CD14-positive monocyte (primary cell): ENCODE results near the gene FHIT. TPM values are rescaled to one million over a fixed set of nuclear protein-coding genes. Genes with fewer than 3 reads are reported as not detected.

Experiments used
- DNase-seq, 3 donors: peaks; one replicate each; pipeline ENCODE4 v3.0.0-alpha.2; 2011 to 2022
- H2AFZ ChIP-seq: 2 replicates; pipeline ENCODE4 v1.6.0; 2012; ENCODE audit warnings: mild to moderate bottlenecking, low read depth, low read length, inconsistent platforms; ENCODE audit not compliant: insufficient read depth, poor library complexity, severe bottlenecking
- H3K27ac ChIP-seq, 2 donors: 1 replicate in 1 of 2; 2 replicates in 1 of 2; pipeline ENCODE4 v1.5.1; 2012 to 2013; ENCODE audit warnings: low read length in 2 of 2, control low read depth in 1 of 2, inconsistent platforms in 1 of 2, low read depth in 1 of 2, mild to moderate bottlenecking in 1 of 2
- H3K27me3 ChIP-seq, 2 donors: one replicate each; pipeline versions ENCODE4 v1.6.0 to v1.6.1; 2011 to 2013; ENCODE audit warnings: low read length in 2 of 2; ENCODE audit not compliant: control insufficient read depth in 2 of 2, insufficient read depth in 2 of 2
- H3K36me3 ChIP-seq, 2 donors: replicated peaks in 1 of 2; 1 replicate in 1 of 2; 2 replicates in 1 of 2; pipeline versions ENCODE4 v1.5.1 to v1.6.1; 2012 to 2013; ENCODE audit warnings: low read length in 2 of 2, control low read depth in 1 of 2, inconsistent platforms in 1 of 2, mild to moderate bottlenecking in 1 of 2; ENCODE audit not compliant: insufficient read depth in 2 of 2, control insufficient read depth in 1 of 2
- H3K4me1 ChIP-seq, 2 donors: 1 replicate in 1 of 2; 2 replicates in 1 of 2; pipeline versions ENCODE4 v1.5.1 to v1.6.1; 2012 to 2013; ENCODE audit warnings: low read length in 2 of 2, control low read depth in 1 of 2, inconsistent platforms in 1 of 2, mild to moderate bottlenecking in 1 of 2, moderate library complexity in 1 of 2; ENCODE audit not compliant: insufficient read depth in 2 of 2, control insufficient read depth in 1 of 2
- H3K4me2 ChIP-seq: replicated peaks from 2 replicates; pipeline ENCODE3; 2012; ENCODE audit warnings: low read length, moderate library complexity, mild to moderate bottlenecking; ENCODE audit not compliant: poor library complexity, severe bottlenecking; ENCODE audit errors: extremely low read depth
- H3K4me3 ChIP-seq, 3 experiments: fragments of 200-600 bp in 1 of 3; sonication (generic) in 1 of 3; replicated peaks in 1 of 3; 1 replicate in 2 of 3; 2 replicates in 1 of 3; pipeline ENCODE4 v1.5.1; 2011 to 2013; ENCODE audit warnings: low read length in 3 of 3, mild to moderate bottlenecking in 3 of 3, control low read depth in 2 of 3, low read depth in 2 of 3, inconsistent platforms in 1 of 3, moderate library complexity in 1 of 3
- H3K79me2 ChIP-seq: 2 replicates; pipeline ENCODE4 v1.6.0; 2012; ENCODE audit warnings: mild to moderate bottlenecking, control low read depth, inconsistent platforms, low read length, moderate library complexity; ENCODE audit not compliant: insufficient read depth
- H3K9ac ChIP-seq: 2 replicates; pipeline ENCODE4 v1.6.0; 2017; ENCODE audit warnings: low read length, mild to moderate bottlenecking; ENCODE audit not compliant: insufficient read depth, poor library complexity, severe bottlenecking
- H3K9me3 ChIP-seq, 2 donors: replicated peaks in 1 of 2; 1 replicate in 1 of 2; 2 replicates in 1 of 2; pipeline versions ENCODE4 v1.5.1 to v1.6.1; 2012 to 2013; ENCODE audit warnings: low read length in 2 of 2, control low read depth in 1 of 2; ENCODE audit not compliant: control insufficient read depth in 1 of 2, insufficient read depth in 1 of 2
- H4K20me1 ChIP-seq: 2 replicates; pipeline ENCODE4 v1.6.0; 2012; ENCODE audit warnings: mild to moderate bottlenecking, low read length, control low read depth, moderate library complexity; ENCODE audit not compliant: insufficient read depth
- H3K27ac Mint-ChIP-seq, 7 donors: one replicate each; pipeline ENCODE4 v1.8.0; 2020; ENCODE audit warnings: mild to moderate bottlenecking in 7 of 7, mixed read lengths in 7 of 7, moderate library complexity in 6 of 7, inconsistent platforms in 2 of 7
- H3K27me3 Mint-ChIP-seq, 3 donors: one replicate each; pipeline ENCODE4 v1.8.0; 2021 to 2022; ENCODE audit warnings: low read depth in 3 of 3, mild to moderate bottlenecking in 3 of 3, mixed read lengths in 3 of 3, moderate library complexity in 3 of 3, inconsistent platforms in 1 of 3
- H3K36me3 Mint-ChIP-seq, 2 donors: one replicate each; pipeline ENCODE4 v1.8.0; 2020; ENCODE audit warnings: mixed read lengths in 2 of 2, inconsistent platforms in 1 of 2, mild to moderate bottlenecking in 1 of 2
- H3K4me1 Mint-ChIP-seq: one replicate; pipeline ENCODE4 v1.8.0; 2020; ENCODE audit warnings: mild to moderate bottlenecking, mixed read lengths
- H3K4me3 Mint-ChIP-seq, 2 donors: one replicate each; pipeline ENCODE4 v1.8.0; 2020; ENCODE audit warnings: mild to moderate bottlenecking in 2 of 2, mixed read lengths in 2 of 2, moderate library complexity in 1 of 2
- H3K9me3 Mint-ChIP-seq, 7 donors: one replicate each; pipeline ENCODE4 v1.8.0; 2020 to 2022; ENCODE audit warnings: mixed read lengths in 7 of 7, mild to moderate bottlenecking in 6 of 7, moderate library complexity in 6 of 7, inconsistent platforms in 2 of 7
- CTCF ChIP-seq: fragments of 200-600 bp; IDR thresholded peaks from one replicate; pipeline ENCODE4 v1.8.0; 2022; ENCODE audit warnings: antibody characterized with exemption, mild to moderate bottlenecking
- WGBS: methylation state at CpG from one replicate; pipeline ENCODE4 v1.1.5; 2013; ENCODE audit warnings: missing lambda C conversion rate; ENCODE audit not compliant: insufficient coverage; 5-methylcytosine and 5-hydroxymethylcytosine counted together
- intact Hi-C, 2 donors: fragments of 100-400 bp; cut with micrococcal nuclease; formaldehyde crosslinking; loops; one replicate each; pipeline versions ENCODE4 v1.15.0 to v1.15.1; 2023
- polyA plus RNA-seq, 3 donors: library from polyadenylated mRNA; depleted of rRNA in 1 of 3; unstranded in 2 of 3; stranded (reverse) in 1 of 3; fragments of 300-500 nt in 2 of 3; fragments of >200 nt in 1 of 3; fragmentation: Illumina TruSeq in 2 of 3; gene quantifications; 1 replicate in 2 of 3; 2 replicates in 1 of 3; pipeline ENCODE4 v1.2.3, GENCODE V29; 2012 to 2021

The FHIT gene
- polyA plus RNA-seq, 3 donors = 1.7 to 3.4 (median 3.2) TPM

- Mint-ChIP-seq H3K27me3 (peaks cover 0 to 1% (median 0%) of the 10 kb centered on the region in 3 donors), H3K4me1 (no peaks in the 10 kb centered on the region)
- 67% methylated on average over 1 of the region's 1 CpG for WGBS
Measured at GRCh38 chr3:60045686-60046085, 1205.6 kb downstream of the FHIT start.

GRCh38 chr3:60036803-60037202 lies 1214.4 kb downstream of the FHIT start:
- no peak overlapping the region for H3K4me3 ChIP-seq
- Mint-ChIP-seq H3K36me3 (no peaks in the 10 kb centered on the region), H3K4me3 (no peak overlapping the region), H3K27ac (no peak overlapping the region), H3K27me3 (peaks cover 0 to 1% (median 0%) of the 10 kb centered on the region in 3 donors), H3K4me1 (peaks cover 6% of the 10 kb centered on the region), H3K9me3 (peaks cover 0 to 9% (median 0%) of the 10 kb centered on the region in 7 donors)
- no peaks in the 10 kb centered on the region for H4K20me1 ChIP-seq
- WGBS = no CpG with 5 or more reads among the region's 7 CpGs
- H3K4me1 ChIP-seq = no peaks in the 10 kb centered on the region
- H3K9ac ChIP-seq = no peak overlapping the region
- H3K4me2 ChIP-seq = no peak overlapping the region
- no peak overlapping the region for H2AFZ ChIP-seq
- H3K79me2 ChIP-seq = no peaks in the 10 kb centered on the region
- no peaks in the 10 kb centered on the region for H3K27me3 ChIP-seq
- no peaks in the 10 kb centered on the region for H3K36me3 ChIP-seq
- no peaks in the 10 kb centered on the region for H3K9me3 ChIP-seq
- DNase-seq = no peak
- no peak overlapping the region for H3K27ac ChIP-seq
- intact Hi-C loops = no loop called here
- no peak for TF ChIP-seq CTCF

More at GRCh38 chr3:60045686-60046085, 1205.6 kb downstream of the FHIT start:
- Mint-ChIP-seq H3K27ac (no peak overlapping the region), H3K36me3 (no peaks in the 10 kb centered on the region), H3K9me3 (peaks cover 5 to 22% (median 10%) of the 10 kb centered on the region in 7 donors), H3K4me3 (no peak overlapping the region)
- Histone ChIP-seq H3K9me3 (peaks cover 0 to 4% of the 10 kb centered on the region in 2 donors), H4K20me1 (no peaks in the 10 kb centered on the region), H3K4me2 (no peak overlapping the region), H3K27me3 (no peaks in the 10 kb centered on the region), H3K9ac (no peak overlapping the region), H3K4me1 (no peaks in the 10 kb centered on the region), H3K27ac (no peak overlapping the region), H3K4me3 (no peak overlapping the region), H3K79me2 (no peaks in the 10 kb centered on the region), H3K36me3 (no peaks in the 10 kb centered on the region), H2AFZ (no peak overlapping the region)
- DNase-seq = no peak
- no peak for TF ChIP-seq CTCF
- intact Hi-C loops = no loop called here
